DMS114 treated with DMSO at 0.1 percent for 48 hours (cell line): ENCODE data around the gene MACROD1.

Experiments used
- DNase-seq: peaks from one replicate; lab custom pipeline; 2025; ENCODE audit not compliant: unreplicated experiment; lab: John Stamatoyannopoulos, UW

The MACROD1 gene, protein sequence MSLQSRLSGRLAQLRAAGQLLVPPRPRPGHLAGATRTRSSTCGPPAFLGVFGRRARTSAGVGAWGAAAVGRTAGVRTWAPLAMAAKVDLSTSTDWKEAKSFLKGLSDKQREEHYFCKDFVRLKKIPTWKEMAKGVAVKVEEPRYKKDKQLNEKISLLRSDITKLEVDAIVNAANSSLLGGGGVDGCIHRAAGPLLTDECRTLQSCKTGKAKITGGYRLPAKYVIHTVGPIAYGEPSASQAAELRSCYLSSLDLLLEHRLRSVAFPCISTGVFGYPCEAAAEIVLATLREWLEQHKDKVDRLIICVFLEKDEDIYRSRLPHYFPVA

DNA sequence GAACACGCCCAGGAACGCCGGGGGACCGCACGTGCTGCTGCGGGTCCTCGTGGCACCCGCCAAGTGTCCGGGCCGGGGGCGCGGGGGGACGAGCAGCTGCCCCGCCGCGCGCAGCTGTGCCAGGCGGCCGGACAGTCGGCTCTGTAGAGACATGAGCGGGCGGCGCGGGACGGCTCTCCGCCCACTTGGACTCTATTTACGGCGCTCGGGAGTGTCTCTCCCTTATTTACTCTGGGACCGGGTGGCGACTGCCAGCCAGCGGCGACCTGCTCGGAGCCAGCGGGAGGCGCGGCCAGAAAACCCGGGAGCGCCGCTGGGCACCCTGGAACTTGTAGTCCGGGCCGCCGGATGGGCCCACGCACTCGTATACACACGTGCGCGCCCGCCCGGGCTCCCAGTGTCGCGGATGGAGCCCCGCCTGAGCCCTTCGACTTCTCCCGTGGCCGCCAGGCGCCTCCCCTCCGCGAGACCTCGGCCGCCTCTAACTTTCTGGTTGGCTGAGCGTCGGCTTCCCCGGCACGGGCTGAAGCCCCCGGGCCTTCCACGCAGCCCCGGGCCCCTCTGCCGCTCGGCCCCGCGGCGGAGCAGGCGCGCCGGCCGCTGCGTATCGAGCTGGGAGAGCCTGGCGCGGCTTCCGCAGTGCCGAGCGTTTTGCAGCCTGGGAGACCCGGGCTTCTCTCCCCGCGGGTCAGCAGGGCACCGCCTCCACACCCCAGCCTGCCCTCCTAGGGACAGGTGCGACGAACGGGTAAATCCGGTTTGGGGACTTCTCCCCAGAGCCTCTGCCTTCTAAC lies at the start of gene MACROD1:
Gene MACROD1, minus strand, starts transcription at position 272 of the 794 bp plus-strand sequence. Its CDS starts 119 bp downstream, at position 153.
- peak; percentile 61 for DNase-seq

DNA sequence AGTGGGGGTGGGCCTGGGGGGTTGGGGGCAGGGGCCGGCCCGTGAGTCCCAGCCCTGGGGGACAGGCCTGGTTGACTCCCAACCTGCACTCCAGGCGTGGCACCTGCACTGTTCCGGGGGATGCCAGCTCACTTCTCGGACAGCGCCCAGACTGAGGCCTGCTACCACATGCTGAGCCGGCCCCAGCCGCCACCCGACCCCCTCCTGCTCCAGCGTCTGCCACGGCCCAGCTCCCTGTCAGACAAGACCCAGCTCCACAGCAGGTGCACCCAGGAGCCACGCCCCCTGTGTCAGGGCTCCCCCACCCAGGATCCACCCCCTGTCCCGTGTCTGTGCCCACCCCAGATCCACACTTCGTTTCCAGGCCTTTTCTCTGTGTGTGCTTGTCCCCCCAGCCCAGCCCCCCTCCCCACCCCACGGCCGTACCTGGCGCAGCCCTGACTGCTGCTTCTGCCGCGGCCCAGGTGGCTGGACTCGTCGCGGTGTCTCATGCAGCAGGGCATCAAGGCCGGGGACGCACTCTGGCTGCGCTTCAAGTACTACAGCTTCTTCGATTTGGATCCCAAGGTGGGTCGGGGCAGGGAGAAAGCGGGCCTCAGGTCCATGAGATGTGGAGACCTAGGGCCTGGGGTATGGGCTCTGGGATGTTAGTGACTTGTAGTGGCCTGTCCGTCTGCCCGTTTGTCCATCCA lies 45.4 kb upstream of the MACROD1 start:
- DNase-seq: no peak

DNA sequence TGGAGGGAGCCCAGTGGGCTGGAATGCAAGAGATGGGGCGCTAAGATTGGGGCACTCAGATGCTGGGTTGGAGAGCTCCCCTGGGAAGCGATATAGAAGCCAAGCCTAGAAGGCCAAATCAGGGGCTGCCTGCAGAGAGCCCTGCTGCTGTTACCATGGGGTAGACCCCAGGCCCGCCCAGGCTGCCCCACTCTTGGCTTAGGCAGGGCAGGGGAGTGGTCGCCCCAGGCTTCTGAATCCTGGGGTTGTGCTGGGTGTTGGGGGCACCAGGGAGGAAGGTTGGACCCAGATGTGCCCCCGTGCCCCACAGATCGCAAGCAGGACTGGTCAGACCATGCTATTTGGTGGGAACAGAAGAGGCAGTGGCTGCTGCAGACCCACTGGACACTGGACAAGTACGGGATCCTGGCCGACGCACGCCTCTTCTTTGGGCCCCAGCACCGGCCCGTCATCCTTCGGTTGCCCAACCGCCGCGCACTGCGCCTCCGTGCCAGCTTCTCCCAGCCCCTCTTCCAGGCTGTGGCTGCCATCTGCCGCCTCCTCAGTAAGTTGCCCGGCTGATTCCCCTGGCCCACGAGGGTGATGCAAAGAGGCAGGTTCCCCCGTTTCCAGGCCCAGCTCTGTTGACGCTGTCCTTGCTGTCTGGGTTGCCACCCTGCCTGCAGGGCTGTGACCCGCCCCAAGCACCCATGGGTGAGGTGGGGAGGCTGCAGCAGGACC lies 44.5 kb upstream of the MACROD1 start:
- no peak for DNase-seq

DNA sequence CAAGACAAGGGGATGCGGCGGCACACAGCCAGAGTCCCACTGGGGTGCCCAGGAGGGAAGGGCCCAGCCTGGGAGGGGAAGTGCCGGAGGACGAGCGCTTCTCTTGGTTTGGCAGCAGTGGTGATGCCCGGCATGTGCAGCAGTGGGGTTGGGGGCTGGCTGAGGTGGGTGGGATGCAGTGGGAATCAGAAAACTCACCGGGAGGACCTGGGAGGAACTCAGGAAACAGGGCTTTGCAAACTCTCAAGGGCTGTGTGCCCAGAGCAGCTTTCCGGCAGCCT lies 43.6 kb upstream of the MACROD1 start:
- DNase-seq: no peak

DNA sequence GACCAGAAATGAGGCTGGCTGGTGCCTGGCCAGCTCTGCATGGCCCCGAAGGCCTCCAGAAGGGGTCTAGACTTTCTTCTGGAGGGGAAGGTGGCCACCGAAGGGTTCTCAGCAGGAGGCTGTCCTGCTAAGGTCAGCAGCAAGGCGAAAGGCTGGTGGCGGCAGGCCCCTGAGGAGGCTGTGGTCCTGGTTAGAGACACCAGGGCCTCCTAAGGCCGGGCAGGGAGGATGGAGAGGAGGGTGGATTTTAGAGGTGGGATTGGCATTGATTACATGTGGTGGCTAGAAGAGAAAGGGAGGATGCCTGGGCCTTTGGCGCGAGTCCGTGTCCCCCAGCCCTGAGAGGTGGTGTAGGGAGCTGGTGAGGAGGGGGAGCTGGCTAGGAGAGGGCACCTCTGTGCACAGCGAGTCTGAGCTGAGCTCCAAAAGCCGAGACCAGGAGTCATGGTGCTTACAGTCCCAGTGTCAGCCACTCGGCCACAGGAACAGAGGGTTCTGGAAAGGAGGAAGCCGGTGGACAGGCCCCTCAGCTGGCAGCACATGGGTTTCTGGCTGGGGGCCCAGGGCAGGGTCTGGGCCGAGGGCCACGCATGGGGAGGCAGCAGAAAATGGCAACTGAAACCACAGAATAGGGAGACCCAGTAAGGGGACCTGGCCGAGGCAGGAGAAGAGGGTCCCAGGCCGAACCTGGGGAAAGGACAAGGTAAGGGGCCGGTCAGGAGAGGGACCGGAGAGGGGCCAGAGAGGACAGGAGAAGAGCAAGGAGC lies 43.1 kb upstream of the MACROD1 start:
- no peak for DNase-seq

DNA sequence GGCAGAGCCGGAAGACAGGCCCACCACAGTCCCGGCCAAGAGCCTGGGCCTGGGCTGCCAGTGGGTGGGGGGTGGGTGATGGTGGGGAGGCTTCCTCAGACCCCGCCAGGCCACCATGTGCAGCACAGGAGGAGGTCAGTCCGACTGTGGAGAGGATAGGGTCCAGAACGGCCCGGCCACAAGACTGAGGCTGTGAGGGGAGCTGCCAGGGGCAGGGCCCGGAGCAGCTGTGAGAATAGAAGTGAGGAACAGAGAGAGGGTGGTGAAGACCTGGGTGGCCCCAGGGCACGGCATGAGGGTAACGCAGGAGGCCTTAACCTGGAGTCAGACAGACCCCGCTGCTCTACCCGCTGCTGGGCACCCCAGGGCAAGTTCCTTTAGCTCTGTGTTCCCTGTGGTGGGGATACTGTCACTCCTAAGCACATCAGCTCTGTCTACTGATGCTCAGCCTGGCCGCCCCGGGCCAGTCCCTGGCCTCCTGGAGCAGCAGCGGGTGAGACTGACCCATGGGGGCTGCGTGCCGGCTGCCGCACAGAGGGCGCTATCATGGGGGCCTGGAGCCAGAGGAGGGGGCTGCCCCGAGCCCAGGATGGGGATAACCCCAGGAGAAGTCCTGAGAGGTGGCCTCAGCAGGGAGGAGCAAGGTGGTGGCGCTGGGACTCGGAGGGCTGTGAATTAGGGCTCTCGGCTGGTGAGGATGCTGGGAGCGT lies 42.3 kb upstream of the MACROD1 start:
- no peak for DNase-seq

DNA sequence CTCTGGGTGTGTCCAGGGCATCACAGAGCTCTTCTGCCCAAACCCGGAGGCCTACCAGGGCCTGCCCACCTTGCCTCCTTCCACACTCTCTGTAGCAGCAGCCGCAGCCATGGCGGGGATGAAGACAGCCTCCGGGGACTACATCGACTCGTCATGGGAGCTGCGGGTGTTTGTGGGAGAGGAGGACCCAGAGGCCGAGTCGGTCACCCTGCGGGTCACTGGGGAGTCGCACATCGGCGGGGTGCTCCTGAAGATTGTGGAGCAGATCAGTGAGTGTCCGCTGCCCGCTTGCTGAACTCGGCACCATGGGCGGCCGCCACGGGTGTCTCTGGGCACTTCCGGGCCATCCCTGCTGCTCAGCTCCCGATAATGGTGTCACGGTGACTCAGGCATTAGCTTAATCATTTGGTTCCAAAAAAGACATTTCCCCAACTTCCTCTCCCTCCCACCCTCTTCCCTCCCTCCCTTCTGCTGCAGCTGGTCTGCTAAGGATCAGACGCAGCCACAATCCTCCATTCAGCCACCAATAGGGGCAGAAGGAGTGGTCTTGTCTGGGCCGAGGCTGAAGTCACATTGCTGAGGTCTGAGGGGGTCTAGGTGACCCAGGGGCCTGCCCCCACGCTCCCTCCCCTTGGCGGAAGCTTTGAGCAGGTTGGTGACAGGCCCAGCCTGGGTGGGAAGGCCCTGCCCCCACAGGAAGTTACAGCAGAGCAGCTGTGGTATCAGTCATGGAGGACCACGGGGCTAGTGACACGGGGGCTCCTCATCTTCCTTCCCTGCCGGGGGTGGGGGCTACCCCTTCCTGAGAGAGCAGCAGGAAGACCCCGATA lies 41.6 kb upstream of the MACROD1 start:
- no peak for DNase-seq

DNA sequence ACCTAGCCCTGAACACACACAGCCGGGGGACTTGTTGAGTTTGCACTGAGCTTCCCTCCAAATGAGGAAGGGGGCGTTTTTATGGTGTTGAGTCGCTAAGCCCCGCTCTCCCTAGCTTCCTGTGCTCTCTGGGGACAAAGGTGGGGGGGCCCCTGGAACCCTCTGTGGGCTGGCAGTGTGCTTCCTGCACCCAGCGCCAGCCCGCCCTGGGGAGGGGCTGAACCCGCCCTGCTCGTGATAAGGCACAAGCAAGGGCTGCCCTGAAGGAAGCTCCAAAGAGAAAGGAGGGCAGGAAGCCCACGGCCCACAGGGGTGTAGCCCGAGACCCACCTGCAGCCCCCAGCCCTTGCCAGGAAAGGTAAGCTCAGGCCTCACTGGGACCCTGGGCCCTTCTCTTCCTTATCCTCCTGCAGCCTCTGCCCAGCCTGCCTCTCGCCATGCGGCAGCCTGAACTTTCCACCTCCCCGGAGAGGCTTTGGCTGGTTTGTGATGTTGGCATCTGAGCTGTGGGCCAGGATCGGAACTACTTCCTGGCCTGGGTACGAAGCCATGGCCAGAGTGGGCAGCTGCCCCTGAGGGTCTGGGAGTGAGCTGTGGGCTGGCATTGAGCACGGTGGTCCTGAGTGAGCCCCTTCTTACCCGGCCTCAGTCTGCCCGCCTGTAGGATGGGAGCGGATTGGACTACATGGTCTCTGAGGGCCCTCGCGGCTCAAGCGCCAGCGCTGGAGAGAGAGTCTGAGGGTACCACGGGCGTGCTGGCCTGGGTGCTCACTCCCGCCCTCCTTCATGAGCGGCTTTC lies 40.7 kb upstream of the MACROD1 start, which contains the start of gene FERMT3:
Gene FERMT3, plus strand, starts transcription at position 265 of the 799 bp plus-strand sequence. CDS start 644 bp downstream, outside the sequence.
- DNase-seq: no peak

DNA sequence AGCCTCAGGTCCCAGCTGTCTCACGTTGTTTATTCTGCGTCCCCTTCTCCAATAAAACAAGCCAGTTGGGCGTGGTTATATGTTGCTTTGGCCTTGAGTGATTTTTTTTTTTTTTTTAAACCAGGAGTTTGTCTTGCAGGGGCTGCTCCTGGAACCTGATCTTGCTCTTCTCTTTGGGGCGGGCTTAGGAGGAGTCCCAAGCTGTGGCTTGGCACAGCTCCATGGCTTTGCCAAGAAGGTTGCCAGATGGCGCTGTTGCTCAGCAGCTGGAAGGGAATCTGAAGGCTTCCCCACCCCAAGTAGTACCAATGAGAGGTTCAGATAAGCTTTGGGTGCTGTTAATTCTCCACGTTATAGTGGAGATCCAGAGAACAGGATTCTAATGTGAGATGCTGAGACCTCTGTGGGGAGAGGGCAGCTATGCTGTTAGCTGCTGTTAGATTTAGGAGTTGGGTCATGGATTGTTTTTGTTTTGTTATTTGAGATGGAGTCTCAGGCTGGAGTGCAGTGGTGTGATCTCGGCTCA lies 38.6 kb upstream of the MACROD1 start:
- DNase-seq: peak; percentile 45

DNA sequence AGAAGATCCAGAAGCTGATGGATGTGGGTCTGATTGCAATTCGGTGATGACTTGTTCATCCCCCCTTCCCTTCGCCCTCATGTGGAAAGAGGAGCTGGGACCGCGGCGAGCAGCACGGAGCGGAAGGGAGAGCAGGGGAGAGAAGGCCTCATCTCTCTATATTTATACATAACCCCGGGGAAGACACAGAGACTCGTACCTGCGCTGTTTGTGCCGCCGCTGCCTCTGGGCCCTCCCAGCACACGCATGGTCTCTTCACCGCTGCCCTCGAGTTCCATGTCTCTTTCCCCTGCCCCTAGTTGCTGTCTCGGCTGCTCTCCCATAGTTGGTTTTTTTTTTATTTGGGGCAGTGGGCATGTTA lies 38.1 kb upstream of the MACROD1 start:
- no peak for DNase-seq

DNA sequence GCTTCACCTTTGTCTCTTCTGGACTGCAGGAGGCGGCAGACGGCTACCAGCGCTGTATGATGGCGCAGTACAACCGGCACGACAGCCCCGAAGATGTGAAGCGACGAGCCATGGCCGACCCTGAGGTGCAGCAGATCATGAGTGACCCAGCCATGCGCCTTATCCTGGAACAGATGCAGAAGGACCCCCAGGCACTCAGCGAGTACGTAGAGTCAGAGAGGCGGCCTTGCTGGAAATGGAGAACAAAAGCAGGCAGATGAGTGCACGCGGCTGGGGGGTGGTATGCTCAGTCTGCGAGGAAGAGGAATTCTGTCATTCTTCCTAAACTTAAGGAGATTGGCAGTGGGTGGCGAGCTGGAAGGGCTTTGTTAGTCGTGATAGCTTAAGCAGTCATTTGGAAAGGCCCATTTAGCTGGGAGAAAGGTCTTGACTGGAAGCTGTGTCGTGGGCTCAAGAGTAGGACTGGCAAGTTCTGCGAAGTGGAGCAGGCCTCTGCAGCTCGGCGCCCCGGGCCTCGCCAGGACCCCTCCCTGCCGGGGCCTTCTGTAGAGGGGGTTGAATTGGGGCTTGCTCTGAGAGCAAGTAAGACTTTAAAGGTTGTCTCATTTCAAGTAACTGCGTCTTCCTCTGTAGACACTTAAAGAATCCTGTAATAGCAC lies 37.6 kb upstream of the MACROD1 start:
- no peak for DNase-seq

DNA sequence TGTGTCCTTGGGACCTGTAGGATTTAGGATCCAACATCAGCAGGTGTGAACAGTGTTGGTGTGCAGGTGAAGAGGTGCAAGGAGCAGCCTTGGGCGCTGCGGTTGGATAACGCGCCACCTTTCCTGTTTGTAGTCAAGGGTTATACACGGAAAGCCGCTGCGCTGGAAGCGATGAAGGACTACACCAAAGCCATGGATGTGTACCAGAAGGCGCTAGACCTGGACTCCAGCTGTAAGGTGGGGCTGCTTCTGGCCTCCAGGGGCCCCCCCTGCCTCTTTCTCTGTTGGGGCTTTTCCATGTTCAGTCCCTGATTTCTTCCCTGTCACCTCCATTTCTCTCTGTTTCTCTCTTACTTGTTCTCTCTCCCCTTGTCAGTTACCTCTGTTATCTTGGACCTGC lies 37.1 kb upstream of the MACROD1 start:
- DNase-seq: no peak

DNA sequence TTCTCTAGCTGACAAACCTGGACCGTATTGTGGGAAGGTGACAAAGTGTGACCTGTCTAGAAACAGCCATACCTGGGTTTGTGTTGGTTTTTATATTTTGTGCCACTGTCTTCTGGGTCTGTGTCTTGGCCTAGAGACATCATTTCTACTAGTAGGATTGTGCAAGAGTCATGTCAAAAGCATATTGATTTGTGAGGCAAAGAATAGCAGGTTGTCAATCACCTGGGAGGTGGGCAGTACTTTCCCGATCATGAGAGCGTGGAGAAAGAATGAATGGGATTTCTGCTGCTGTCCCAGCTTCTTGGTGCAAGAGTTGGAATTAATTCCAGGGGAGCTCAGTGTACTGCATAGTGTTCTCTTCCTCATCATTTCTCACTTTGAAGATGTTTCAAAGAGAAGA lies 35.6 kb upstream of the MACROD1 start:
- no peak for DNase-seq

DNA sequence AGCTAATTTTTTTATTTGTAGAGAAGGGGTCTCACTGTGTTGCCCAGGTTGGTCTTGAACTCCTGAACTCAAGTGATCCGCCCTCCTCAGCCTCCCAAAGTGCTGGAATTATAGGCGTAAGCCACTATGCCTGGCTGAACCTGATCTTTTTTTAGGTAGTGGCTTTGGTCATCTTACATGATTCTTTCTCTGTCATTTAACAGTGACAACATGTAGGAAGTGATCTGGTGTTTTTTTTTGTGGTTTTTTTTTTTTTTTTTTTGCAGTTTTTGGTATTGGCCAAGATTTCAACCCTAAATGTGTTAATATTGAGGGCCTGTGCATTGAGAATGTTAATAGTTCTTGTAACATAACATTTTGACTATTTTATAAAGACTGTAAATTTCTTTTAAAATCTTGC lies 32.6 kb upstream of the MACROD1 start:
- no peak for DNase-seq

DNA sequence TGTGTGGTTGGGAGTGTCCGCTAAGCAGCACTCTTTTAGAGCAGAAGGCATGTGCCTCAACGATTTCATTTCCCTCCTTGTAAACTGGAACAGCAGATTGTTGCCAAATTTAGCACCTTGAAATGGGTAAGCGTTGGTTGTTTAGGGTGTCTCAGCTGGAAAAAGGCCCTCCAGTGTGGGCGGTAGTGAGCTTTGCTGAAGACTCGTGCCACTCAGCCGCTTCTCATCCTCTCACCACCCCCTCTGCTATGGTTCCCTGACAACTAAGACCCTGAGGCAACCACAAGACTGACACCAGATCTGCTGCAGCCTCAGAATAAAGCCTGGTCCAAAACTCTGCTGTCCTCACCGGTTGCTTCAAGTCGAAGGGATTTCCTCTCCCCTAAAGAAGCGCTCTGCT lies 30.7 kb upstream of the MACROD1 start:
- no peak for DNase-seq

DNA sequence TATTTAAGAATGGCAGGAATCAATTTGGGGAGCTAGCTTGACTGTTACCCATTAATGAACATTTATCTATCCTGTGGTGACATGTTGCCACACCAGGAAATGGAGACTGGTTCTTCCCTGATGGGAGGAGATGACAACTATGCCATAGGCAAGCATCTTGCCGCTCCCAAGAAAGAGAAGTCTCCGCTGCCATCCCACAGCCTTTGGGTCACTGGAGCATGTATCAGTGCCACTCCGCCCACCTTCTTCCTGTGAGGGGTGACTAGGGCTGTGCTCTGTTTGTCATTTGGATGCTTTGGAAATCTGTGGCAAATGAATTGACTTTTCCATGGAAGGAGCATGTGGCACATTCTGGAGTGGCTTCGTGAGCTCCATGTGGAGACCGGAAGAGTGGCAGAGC lies 26.5 kb upstream of the MACROD1 start:
- no peak for DNase-seq

DNA sequence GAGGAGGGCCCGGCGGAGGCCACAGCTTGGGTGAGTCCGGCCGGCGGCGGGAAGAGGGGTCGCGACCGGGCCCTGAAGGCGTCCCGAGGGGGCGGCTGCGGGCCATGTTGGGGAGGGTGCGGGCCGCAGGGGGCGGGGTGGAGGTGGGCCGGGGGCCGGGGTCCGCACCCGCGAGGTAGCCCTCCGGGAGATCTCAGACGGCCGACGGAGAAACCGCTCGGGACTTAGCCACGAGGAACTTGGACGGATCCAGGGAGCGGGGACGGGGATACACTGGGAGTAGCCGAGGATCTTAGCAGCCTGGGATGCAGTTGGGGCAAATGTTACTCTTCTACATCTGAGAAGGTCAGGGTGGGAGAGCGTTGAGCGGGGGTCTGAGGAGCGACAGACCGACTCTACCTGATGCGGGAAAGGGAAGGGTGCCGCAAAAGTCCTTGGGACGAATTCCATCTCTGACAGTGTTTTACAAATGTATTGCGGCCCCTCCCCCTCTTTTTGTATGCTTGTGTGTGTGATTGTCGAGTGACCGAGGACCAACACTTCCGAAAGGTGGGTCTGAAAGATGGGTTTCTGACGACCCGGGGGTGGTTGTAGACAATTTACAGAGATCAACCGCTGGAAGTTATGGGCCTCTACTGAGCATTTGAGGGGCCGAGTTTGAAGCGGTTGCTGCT lies 20.7 kb upstream of the MACROD1 start:
- DNase-seq: no peak
